ENCODE measurements around the gene CCDC144A.
A peak's percentile ranks its signal among the peaks of the same experiment; 100 is the strongest.
"Not testable (repeated sequence)": the region's sequence is repeated elsewhere in the genome, so short reads cannot be mapped to it uniquely, and the experiment has no call there.

CCDC144A gene

GRCh38 chr17:16745492-16746203 is 55.6 kb downstream of the CCDC144A start:
- H4K20me1 ChIP-seq (ENCODE audit: insufficient read depth, low read length); H3K36me3 ChIP-seq (replicated peaks; ENCODE audit: insufficient read depth, low read length); H3K27me3 ChIP-seq (replicated peaks; ENCODE audit: insufficient read depth, low read length); H3K79me2 ChIP-seq (ENCODE audit: low read length); H3K9ac ChIP-seq (ENCODE audit: low read length); H2AFZ ChIP-seq (ENCODE audit: low read length); H3K9me3 ChIP-seq (replicated peaks; ENCODE audit: insufficient read depth, low read length); H3K4me3 ChIP-seq (ENCODE audit: low read length); H3K4me1 ChIP-seq (ENCODE audit: low read length); H3F3A ChIP-seq (ENCODE audit: insufficient read depth, low read length); H3K9me2 ChIP-seq (replicated peaks; ENCODE audit: insufficient read depth, low read length); H3K27ac ChIP-seq (ENCODE audit: low read length); H3K4me2 ChIP-seq (ENCODE audit: low read depth, low read length); DNase-seq: not testable (repeated sequence)

DNA sequence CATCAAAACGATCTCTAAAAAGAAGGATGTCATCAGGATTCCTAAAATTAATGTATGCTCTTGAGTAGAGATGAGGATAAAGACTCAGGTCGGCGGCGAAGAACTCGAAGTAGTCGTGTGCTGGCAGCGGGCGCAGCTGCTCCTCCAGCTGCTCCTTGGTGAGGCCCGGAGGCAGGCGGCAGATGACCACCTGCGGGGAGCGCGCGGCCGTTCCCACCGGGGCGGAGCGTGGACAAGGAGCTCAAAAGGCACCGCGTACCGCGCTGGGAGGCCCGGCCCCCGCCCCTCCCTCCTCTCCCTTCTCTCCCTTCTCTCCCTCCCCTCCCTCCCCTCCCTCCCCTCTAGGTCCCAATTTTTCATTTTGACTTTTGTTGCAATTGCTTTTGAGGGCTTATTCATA is 56.5 kb downstream of the CCDC144A start:
- H3K4me2 ChIP-seq (ENCODE audit: low read depth, low read length); H4K20me1 ChIP-seq (ENCODE audit: insufficient read depth, low read length); H3K9ac ChIP-seq (ENCODE audit: low read length); H3K27me3 ChIP-seq (replicated peaks; ENCODE audit: insufficient read depth, low read length); H3F3A ChIP-seq (ENCODE audit: insufficient read depth, low read length); H3K79me2 ChIP-seq (ENCODE audit: low read length); H3K27ac ChIP-seq (ENCODE audit: low read length); H3K9me3 ChIP-seq (replicated peaks; ENCODE audit: insufficient read depth, low read length); H3K4me1 ChIP-seq (ENCODE audit: low read length); H3K9me2 ChIP-seq (replicated peaks; ENCODE audit: insufficient read depth, low read length); DNase-seq; H3K4me3 ChIP-seq (ENCODE audit: low read length); H3K36me3 ChIP-seq (replicated peaks; ENCODE audit: insufficient read depth, low read length); H2AFZ ChIP-seq (ENCODE audit: low read length): not testable (repeated sequence)

DNA sequence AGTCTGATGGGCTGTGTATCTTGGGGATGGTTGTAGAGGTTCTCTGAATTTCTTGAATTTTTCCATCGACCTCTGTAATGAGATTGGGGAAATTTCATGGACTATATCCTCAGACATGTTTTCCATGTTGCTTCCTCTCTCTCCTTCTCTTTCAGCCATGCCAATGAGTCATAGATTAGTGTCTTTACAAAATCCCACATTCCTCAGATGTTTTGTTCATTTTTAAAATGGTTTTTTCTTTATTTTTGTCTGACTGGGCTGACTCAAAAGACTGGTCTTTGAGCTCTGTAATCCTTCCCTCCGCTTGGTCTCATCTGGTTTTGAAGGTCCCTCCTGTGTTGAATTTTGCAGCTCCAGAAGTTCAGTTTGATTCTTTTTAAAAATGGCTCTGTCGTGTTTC is 60.5 kb downstream of the CCDC144A start:
- not testable (repeated sequence) for H4K20me1 ChIP-seq (ENCODE audit: insufficient read depth, low read length); H3K9me3 ChIP-seq (replicated peaks; ENCODE audit: insufficient read depth, low read length); H3K9ac ChIP-seq (ENCODE audit: low read length); H3K27me3 ChIP-seq (replicated peaks; ENCODE audit: insufficient read depth, low read length); H3K79me2 ChIP-seq (ENCODE audit: low read length); H3K27ac ChIP-seq (ENCODE audit: low read length); H3K4me3 ChIP-seq (ENCODE audit: low read length); H3K9me2 ChIP-seq (replicated peaks; ENCODE audit: insufficient read depth, low read length); H3K36me3 ChIP-seq (replicated peaks; ENCODE audit: insufficient read depth, low read length); H3K4me1 ChIP-seq (ENCODE audit: low read length); H3K4me2 ChIP-seq (ENCODE audit: low read depth, low read length); DNase-seq; H2AFZ ChIP-seq (ENCODE audit: low read length); H3F3A ChIP-seq (ENCODE audit: insufficient read depth, low read length)

DNA sequence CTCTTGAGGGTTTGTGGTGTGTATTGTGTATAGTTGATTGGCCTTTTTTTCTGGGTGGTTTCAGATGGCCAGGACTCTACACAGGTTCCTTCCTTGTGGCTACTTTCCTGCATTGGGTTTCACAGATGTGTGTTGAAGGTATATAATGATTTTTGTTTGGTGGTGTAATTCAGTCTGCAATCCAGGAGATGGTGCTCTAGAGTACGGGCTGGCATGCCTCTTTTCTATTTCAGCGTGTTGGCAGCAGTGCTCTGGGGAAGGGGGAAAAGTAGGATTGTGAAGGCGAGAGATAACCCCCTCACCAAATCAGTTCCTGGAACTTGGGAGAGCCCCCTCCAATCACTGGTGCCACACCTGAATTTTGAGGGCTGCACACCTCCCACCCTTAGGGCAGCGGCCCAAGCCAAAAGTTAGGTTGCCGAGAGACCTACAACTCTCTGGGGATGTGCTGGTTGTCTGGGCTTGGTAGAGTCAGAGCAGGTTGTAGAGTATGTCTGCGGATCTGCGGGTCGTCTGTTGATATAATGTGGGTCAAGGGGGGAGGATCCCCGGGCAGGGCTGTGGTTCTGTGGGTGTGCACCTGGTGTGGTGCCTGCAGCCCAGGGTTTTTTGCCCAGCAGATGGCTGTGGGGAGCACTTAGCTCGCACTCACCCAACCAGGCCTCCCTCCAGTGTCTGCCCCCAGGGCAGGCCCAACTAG is 61.3 kb downstream of the CCDC144A start:
- not testable (repeated sequence) for H3F3A ChIP-seq (ENCODE audit: insufficient read depth, low read length); H3K9me3 ChIP-seq (replicated peaks; ENCODE audit: insufficient read depth, low read length); H3K36me3 ChIP-seq (replicated peaks; ENCODE audit: insufficient read depth, low read length); H3K4me1 ChIP-seq (ENCODE audit: low read length); H3K27me3 ChIP-seq (replicated peaks; ENCODE audit: insufficient read depth, low read length); H3K79me2 ChIP-seq (ENCODE audit: low read length); H3K9ac ChIP-seq (ENCODE audit: low read length); H3K4me2 ChIP-seq (ENCODE audit: low read depth, low read length); H4K20me1 ChIP-seq (ENCODE audit: insufficient read depth, low read length); H3K27ac ChIP-seq (ENCODE audit: low read length); H3K9me2 ChIP-seq (replicated peaks; ENCODE audit: insufficient read depth, low read length); H3K4me3 ChIP-seq (ENCODE audit: low read length); H2AFZ ChIP-seq (ENCODE audit: low read length)
- DNase-seq: peak; percentile 40
- TF ChIP-seq, protein P1, sequence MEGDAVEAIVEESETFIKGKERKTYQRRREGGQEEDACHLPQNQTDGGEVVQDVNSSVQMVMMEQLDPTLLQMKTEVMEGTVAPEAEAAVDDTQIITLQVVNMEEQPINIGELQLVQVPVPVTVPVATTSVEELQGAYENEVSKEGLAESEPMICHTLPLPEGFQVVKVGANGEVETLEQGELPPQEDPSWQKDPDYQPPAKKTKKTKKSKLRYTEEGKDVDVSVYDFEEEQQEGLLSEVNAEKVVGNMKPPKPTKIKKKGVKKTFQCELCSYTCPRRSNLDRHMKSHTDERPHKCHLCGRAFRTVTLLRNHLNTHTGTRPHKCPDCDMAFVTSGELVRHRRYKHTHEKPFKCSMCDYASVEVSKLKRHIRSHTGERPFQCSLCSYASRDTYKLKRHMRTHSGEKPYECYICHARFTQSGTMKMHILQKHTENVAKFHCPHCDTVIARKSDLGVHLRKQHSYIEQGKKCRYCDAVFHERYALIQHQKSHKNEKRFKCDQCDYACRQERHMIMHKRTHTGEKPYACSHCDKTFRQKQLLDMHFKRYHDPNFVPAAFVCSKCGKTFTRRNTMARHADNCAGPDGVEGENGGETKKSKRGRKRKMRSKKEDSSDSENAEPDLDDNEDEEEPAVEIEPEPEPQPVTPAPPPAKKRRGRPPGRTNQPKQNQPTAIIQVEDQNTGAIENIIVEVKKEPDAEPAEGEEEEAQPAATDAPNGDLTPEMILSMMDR (IDR thresholded peaks at IDR 0.05; ENCODE audit: low read length): peak; percentile 36

DNA sequence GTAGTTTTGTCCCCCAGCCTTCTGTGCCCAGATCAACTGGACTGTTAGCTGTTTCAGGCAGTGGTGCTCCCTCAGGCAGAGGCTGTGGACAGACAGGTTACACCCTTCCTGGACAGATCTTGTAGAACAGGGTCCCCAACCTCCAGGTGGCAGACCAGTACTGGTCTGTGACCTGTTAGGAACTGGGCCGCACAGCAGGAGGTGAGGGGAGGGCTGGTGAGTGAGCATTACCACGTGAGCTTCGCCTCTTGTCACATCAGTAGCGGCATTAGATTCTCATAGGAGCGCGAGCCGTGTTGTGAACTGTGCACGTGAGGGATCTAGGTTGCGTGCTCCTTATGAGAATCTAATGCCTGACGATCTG is 61.9 kb downstream of the CCDC144A start:
- not testable (repeated sequence) for H4K20me1 ChIP-seq (ENCODE audit: insufficient read depth, low read length); H3K79me2 ChIP-seq (ENCODE audit: low read length); H3F3A ChIP-seq (ENCODE audit: insufficient read depth, low read length); H3K4me3 ChIP-seq (ENCODE audit: low read length); H3K9ac ChIP-seq (ENCODE audit: low read length); H3K27ac ChIP-seq (ENCODE audit: low read length); DNase-seq; H3K4me2 ChIP-seq (ENCODE audit: low read depth, low read length); H3K9me2 ChIP-seq (replicated peaks; ENCODE audit: insufficient read depth, low read length); H3K36me3 ChIP-seq (replicated peaks; ENCODE audit: insufficient read depth, low read length); H2AFZ ChIP-seq (ENCODE audit: low read length); H3K9me3 ChIP-seq (replicated peaks; ENCODE audit: insufficient read depth, low read length); H3K27me3 ChIP-seq (replicated peaks; ENCODE audit: insufficient read depth, low read length); H3K4me1 ChIP-seq (ENCODE audit: low read length)

- H3K9ac ChIP-seq (ENCODE audit: low read length); H3K27ac ChIP-seq (ENCODE audit: low read length); H3K9me3 ChIP-seq (replicated peaks; ENCODE audit: insufficient read depth, low read length); H3F3A ChIP-seq (ENCODE audit: insufficient read depth, low read length); H3K36me3 ChIP-seq (replicated peaks; ENCODE audit: insufficient read depth, low read length); H3K4me1 ChIP-seq (ENCODE audit: low read length); H3K4me2 ChIP-seq (ENCODE audit: low read depth, low read length); DNase-seq; H3K79me2 ChIP-seq (ENCODE audit: low read length); H3K9me2 ChIP-seq (replicated peaks; ENCODE audit: insufficient read depth, low read length); H2AFZ ChIP-seq (ENCODE audit: low read length); H3K4me3 ChIP-seq (ENCODE audit: low read length); H3K27me3 ChIP-seq (replicated peaks; ENCODE audit: insufficient read depth, low read length); H4K20me1 ChIP-seq (ENCODE audit: insufficient read depth, low read length): not testable (repeated sequence)
These were observed 67.5 kb downstream of the CCDC144A start for GRCh38 chr17:16757520-16757919.

DNA sequence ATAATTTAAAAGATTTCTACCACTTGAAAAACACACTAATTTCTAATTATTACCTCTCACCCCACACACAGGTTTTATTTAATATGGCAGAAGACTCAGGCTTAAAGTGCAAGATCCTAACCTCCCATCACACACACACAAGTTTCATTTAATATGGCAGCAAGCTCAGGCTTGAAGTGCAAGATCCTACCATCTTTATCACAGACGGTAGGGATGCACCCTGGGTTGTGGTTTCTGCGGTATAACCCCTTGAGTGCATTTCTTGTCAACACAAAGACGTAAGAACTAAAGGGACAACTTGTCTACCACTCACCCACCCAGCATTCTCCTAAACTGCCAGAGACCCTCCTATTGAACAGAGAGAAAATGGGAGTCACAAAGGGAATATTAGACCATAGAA is 68.1 kb downstream of the CCDC144A start:
- not testable (repeated sequence) for H3F3A ChIP-seq (ENCODE audit: insufficient read depth, low read length); H3K27me3 ChIP-seq (replicated peaks; ENCODE audit: insufficient read depth, low read length); H3K4me1 ChIP-seq (ENCODE audit: low read length); H3K79me2 ChIP-seq (ENCODE audit: low read length); H3K9me3 ChIP-seq (replicated peaks; ENCODE audit: insufficient read depth, low read length); H3K9ac ChIP-seq (ENCODE audit: low read length); H3K27ac ChIP-seq (ENCODE audit: low read length); H3K4me3 ChIP-seq (ENCODE audit: low read length); H3K9me2 ChIP-seq (replicated peaks; ENCODE audit: insufficient read depth, low read length); H4K20me1 ChIP-seq (ENCODE audit: insufficient read depth, low read length); H3K4me2 ChIP-seq (ENCODE audit: low read depth, low read length); H3K36me3 ChIP-seq (replicated peaks; ENCODE audit: insufficient read depth, low read length); H2AFZ ChIP-seq (ENCODE audit: low read length); DNase-seq

All from MM.1S (cell line).